PC-3 (cell line): ENCODE data around the gene PCDHA5.

Source experiments
- CTCF ChIP-seq: fragments of 300-600 bp; sonication (generic); conservative IDR thresholded peaks from 2 replicates; pipeline ENCODE4 v1.5.1; 2017; ENCODE audit warnings: antibody characterized with exemption, low read depth, mild to moderate bottlenecking, low read length
- EZH2 ChIP-seq: fragments of 300-600 bp; sonication (generic); IDR thresholded peaks from one replicate; pipeline ENCODE4 v1.6.1; 2017; ENCODE audit warnings: antibody characterized with exemption, mild to moderate bottlenecking, low read length; ENCODE audit not compliant: unreplicated experiment

GRCh38 chr5:140801494-140801841 lies 19.9 kb upstream of the PCDHA5 start:
- no peak for TF ChIP-seq CTCF
- TF ChIP-seq EZH2, result no peak
